GM19463 (cell line): Measurements from ENCODE around the gene KRT85.
"Not testable (repeated sequence)": the region's sequence is repeated elsewhere in the genome, so short reads cannot be mapped to it uniquely, and the experiment has no call there.

Experiments used
- ATAC-seq: cut with Tn5 transposase; IDR thresholded peaks from one replicate; pipeline ENCODE4 v1.9.1; 2021; ENCODE audit warnings: mild to moderate bottlenecking, moderate library complexity; ENCODE audit not compliant: unreplicated experiment

The KRT85 gene

GRCh38 chr12:52366738-52367485, at the start of gene KRT85:
Gene KRT85 (minus strand): TSS chr12:52367481. CDS start chr12:52367405, 76 bp downstream.
- no peak for ATAC-seq

- ATAC-seq, result no peak
Observed at GRCh38 chr12:52416795-52417194, 49.5 kb upstream of the KRT85 start.

- ATAC-seq, result no peak
Observed at GRCh38 chr12:52415870-52416750, 48.8 kb upstream of the KRT85 start.

GRCh38 chr12:52414936-52415335, 47.7 kb upstream of the KRT85 start:
- ATAC-seq, result no peak

- ATAC-seq, result no peak
Observed at GRCh38 chr12:52413782-52414345, 46.6 kb upstream of the KRT85 start.

- ATAC-seq, result no peak
Observed at GRCh38 chr12:52413202-52413601, 45.9 kb upstream of the KRT85 start.

- ATAC-seq, result no peak
Observed at GRCh38 chr12:52411815-52412214, 44.5 kb upstream of the KRT85 start.

GRCh38 chr12:52410589-52411248, 43.4 kb upstream of the KRT85 start:
- ATAC-seq, result not testable (repeated sequence)

- no peak for ATAC-seq
Observed at GRCh38 chr12:52407918-52408317, 40.6 kb upstream of the KRT85 start.

- no peak for ATAC-seq
Observed at GRCh38 chr12:52405922-52406385, 38.7 kb upstream of the KRT85 start, which contains the start of gene KRT82. Gene KRT82 (minus strand): TSS chr12:52406335. CDS start chr12:52406277, 58 bp downstream.

- no peak for ATAC-seq
Observed at GRCh38 chr12:52404951-52405350, 37.7 kb upstream of the KRT85 start.

GRCh38 chr12:52403561-52403960, 36.3 kb upstream of the KRT85 start:
- ATAC-seq, result no peak

- ATAC-seq, result no peak
Observed at GRCh38 chr12:52402873-52403540, 35.7 kb upstream of the KRT85 start.

- no peak for ATAC-seq
Observed at GRCh38 chr12:52402377-52402776, 35.1 kb upstream of the KRT85 start.

- ATAC-seq, result no peak
Observed at GRCh38 chr12:52401926-52402325, 34.6 kb upstream of the KRT85 start.

- ATAC-seq, result no peak
Observed at GRCh38 chr12:52401526-52401925, 34.2 kb upstream of the KRT85 start.

GRCh38 chr12:52400906-52401305, 33.6 kb upstream of the KRT85 start:
- ATAC-seq, result no peak

GRCh38 chr12:52399756-52400155, 32.5 kb upstream of the KRT85 start:
- ATAC-seq, result no peak

GRCh38 chr12:52398176-52398575, 30.9 kb upstream of the KRT85 start:
- no peak for ATAC-seq

- no peak for ATAC-seq
Observed at GRCh38 chr12:52396656-52397055, 29.4 kb upstream of the KRT85 start.
